DMS114 treated with DMSO at 0.1 percent for 48 hours (cell line): ENCODE measurements around the gene KCNA3.

Experiments
- DNase-seq: peaks from one replicate; lab custom pipeline; 2025; ENCODE audit not compliant: unreplicated experiment; lab: John Stamatoyannopoulos, UW

KCNA3 gene

DNA sequence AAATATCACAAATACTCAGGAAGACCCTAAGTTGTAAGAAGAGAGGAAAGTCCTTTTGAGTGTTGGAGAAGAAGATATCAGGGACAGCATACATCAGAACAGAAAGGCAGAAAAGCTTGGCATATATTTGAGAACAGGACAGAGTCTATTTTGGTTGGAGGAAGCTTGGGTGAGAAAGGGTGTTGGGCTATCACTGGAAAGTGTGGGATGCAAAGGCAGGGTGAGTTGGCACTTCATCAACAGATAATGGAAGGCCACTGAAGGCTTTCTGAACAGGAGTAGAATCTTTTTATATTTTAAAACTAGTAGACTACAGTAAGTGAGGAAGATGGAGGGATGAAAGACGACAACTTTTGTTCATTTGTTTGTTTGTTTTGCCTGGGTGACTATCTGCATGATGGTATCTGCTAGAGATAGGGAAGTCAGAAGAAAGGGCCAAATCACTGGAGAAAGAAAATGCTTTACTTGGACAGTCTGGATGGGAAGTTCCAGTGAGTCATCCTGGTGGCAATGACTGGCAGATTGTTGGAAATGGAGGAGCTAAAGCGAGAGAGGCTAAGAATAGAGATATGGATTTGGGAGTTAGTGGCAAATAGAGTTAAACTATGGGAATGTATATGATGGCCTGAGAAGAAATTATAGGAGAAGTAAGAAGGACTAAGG is 34.9 kb downstream of the KCNA3 start:
- no peak for DNase-seq

DNA sequence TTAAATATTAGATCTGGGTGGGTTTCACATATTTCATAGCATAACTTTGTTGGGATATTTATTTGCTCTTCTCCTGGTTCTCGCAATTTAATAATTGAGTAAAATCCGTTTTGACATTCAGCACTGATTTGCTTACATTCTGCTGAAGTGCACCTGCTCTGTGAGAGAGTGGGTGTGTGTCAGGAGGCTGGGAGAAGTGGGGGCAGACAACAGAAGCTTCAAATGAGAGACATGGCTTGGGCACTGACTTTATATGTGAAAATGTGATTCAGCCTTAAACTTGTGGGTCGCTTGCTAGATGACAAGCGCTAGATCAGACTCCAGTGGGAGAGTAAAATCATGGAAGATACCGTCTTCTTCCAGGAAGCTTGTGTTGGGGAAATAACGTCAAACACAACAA is 36.2 kb downstream of the KCNA3 start:
- no peak for DNase-seq

DNA sequence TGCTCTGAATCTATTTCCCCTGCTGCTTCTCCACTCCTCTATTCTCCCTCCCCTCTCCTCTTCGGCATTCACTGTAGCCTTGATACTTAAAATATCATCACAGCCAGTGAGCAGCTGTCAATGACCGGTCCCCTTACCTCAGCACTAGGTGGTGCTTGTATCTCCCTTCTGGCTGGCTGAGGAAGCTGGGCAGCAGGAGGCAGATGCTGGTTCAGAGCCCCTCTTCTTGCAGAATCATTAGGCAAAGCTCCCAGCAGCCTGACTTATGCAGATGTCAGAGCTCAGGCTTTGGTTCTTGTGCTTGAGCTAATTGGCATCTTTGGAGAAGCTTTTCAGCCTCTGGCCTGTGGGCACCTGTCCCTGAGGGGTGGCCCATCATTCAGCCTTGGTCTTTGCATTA is 36.7 kb downstream of the KCNA3 start:
- DNase-seq = no peak

DNA sequence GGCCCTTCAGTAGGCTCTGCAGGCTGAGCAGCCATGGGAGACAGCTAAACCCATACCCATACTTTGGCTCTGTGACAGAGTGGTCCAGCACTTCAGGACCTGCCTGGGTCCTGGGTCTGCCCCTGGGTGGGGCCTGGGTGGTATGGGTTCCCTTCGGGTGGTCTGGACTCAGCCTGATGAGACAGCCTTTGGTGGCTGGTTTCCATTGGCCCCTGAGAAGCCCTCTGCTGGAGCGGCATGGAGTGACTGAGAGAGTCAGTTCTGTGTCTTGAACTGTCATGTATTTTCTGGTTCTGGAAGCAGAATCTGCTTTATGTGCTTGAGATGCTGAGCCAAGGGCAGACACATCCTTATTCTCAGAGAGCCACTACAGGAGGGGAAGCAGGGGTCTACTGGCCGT is 37.3 kb downstream of the KCNA3 start:
- DNase-seq = no peak

DNA sequence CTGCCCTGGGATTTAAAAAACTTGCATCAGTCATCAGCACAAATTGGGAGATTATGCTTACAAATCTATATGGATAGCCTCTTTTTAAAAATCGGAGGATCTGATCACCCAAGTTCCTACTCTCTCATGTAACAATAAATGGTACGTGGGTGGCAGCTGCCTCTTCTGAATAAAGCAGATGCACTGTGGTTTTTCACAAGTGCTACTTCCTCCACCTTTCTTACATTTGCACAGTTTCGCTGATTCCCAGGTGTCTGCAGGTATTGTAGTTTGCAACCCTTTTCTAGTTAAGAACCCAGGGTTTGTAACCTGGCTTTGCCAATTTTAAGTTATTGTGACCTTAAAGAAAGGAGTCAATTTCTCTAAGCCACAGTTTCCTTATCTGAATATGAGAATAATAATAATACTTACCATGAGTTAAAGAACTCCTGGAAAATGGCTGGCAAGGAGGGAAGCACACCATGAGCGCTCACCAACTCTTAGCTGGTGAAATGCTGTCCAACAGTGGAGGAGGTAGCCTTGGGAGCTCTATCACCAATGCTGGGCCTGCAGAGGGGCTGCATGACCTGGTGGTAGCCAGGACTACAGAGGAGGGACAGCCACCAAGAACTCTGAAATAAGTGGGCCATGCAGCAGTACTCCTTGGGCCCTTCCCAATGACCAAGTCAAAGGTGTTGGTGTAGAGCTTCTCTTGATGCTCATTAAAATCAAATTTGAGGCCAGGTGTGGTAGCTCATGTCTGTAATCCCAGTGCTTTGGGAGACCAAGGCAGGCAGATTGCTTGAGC is 38.4 kb downstream of the KCNA3 start:
- no peak for DNase-seq

DNA sequence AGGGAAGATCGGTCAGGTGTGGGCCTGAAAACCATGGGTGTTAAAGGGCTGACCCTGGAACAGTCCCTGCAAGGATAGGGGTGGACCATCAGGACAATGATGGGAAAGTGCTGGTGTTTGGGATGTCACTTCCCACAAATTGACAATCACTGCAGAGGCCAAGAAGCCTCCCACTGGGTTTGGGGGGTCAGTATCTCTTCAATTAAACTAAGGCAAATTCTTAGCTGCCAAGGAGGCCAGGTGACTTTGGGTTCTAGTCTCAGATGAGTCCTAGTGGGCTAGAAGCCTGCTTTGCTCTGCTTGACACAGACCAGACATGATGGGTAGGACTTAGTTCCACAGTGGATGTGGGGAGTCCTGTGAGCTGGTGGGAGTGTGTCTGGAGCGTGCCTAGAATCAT is 39.3 kb downstream of the KCNA3 start:
- no peak for DNase-seq

DNA sequence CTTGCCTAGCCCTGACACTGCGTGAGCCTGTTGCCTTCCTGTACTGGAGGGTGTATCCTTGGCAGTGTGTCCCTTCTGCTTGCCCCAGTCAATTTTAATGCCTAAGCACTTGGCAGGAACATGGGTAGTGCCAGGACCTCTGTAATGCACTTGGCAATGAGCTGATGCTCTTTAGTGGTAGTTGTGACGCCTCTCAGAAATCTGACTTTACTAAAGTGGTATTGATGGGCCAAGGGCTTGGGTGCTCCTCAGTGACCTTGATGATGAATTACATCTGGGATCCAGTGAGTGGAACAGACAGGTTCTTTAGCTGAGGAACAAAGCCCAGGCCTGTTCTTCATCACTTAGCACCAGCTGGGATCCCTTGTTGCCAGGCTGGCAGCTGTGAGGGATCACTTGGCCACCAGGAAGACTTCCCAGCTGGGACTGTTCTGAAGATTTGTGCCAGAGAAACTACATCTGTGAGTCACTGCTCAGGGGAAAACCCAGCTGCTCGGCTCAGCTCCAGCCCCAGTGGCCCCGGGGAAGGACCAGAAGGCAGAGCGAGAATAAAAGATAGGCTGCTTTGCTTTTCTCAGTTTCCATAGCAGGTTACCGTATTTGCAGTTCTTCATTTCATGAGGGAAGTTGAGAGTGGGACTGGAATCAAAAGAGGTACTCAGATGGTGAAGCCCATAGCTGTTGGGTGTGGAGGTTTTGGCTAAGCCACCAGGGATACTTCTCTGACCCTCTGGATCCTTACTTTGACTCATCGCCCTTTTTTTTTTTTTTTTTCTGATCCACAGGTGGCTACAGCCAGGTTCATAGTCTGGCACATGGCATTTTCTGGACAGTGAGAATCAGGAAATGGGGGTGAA is 40.1 kb downstream of the KCNA3 start:
- DNase-seq = no peak

DNA sequence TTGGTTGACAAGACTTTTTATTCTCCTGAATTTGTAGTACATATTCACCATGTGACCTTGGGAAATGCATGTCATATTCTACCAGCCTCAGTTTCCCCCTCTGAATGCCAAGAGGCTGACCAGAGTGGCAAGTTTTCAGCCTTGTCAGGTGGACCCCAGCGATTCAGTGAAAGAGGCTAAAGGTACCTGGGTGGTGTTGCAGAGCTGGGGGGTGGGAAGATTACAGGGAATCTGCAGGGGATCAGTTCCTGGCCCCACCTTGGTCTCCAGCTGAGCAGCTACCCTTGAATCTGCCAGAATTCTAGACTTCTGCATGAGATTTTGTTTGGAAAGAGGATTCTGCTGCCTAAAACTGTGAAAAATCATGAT is 40.7 kb downstream of the KCNA3 start:
- DNase-seq = no peak

DNA sequence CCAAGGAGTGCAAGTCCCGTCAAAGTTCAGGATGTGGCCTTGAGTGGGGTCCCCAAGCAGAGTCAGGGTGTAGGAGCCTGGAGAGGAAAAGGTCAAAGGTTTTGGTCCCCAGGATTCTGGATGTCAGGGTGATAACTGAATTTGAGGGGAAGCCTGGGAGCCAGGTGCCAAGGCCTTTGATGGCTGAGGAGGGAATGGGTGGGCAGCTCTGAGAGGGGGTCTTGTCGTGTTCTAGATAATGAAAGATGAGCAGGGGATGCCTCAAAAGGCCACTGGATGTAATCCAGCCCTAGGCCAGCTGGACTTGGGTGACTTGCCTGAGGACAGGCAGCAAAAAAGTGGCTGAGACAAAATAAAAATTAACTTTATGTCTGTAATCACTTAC is 41.1 kb downstream of the KCNA3 start:
- no peak for DNase-seq

DNA sequence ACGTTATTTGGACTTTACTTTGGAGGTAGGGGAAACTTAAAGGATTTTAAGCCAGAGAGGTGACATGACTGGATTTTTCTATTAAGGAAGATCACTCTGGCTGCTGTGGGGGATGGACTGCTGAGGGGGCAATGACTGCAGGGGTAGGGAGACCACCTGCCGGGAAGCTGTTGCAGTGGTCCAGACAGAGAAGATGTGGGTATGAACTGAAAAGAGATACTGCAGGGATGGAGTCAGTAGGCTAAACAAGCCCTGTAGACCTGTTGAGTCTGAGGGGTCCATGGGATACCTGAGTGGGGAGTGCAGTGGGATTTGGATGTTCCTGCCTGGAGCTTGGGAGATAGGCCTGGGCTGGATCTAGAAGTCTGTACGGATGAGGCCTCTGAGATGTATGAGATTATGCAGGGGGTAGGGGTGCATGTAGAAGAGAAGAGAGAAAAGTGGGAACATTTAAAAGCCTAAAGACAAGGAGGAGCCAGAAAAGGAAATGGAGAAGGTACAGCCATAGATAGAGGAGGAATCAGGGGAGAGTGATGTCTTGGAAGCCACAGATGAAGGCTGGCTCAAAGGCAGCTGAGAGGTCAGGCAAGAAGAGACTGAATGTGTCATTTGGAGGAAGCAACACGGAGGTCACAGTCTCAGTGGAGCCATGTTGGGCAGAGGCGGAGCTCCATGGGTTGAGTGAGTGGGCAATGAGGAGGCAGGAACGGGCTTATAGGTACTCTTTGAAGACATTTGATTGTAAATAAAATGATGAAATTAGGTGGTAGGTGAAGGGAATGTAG is 42.7 kb downstream of the KCNA3 start:
- no peak for DNase-seq

DNA sequence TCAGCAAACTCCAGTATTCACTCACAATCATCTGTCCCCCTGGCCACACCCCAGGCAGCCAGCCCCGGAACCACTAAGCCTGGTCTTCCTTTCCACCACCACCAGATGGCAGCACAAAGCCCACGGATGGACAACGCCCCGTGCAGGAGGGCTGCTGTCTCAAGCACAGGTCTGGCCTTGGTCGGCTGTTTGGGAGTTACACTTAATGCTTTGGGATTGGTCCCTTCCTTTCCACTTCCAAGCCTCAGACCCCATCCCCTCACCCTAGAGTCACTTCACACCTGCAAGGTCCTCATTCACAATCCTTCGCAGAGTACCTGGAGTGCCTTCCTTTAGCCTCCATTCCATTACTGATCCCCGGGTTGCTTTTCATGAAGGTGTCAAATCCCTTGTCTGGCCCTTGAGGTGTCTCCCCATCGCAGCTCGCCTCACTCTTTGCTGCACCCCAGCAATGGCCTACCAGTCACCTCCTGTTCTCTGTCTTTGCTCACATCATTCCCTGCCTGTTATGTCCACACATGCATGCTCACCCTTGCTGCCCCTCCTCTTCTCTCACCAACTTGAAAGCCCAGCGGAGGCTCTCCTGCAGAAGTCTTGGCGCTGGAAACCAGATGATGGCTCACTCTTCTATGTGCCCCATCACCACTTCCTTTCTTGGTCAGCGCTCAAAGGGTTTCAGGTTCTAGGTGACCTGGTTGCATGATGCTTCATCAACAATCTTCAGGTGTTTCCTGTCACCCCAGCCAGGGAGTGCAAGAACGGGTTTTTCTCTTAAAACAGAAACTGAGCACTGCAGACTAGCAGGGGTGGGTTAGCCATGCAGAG is 43.7 kb downstream of the KCNA3 start:
- DNase-seq = peak; percentile 51

DNA sequence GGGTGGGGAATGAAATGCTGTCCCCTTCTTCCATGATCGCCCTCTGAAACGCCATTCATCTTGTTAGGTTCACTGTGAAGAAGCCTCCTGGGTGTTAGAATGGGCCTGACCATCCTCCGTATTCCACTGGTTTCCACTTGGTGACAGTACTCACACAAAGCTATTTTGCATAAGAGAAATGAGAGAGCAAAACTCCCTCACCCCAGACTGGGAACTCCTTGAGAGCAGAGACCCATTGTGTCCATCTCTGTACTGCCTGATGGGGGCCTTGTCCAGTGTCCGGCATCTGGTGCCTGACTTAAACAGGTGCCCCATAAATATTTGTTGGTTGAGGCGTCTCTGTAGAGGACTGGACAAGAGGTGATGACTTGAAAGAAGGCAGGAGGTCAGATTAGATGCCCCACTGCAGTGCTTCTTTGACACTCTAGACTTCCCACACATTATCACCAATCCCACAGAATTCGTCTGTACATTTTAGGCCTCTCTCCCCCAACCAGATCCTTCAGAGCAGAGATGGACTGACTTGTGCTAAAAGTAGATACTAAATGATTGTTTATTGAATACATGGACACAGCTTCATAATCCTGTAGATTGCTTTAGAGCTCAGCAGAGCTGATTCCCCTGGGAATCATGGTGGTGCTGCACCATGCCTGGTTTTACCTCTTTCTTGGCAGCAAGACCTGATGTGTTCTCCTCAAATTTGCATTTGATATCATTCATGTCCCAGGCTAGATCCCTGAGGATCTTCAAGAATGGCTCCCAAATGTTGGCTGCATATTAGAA is 46.2 kb downstream of the KCNA3 start:
- DNase-seq = no peak

DNA sequence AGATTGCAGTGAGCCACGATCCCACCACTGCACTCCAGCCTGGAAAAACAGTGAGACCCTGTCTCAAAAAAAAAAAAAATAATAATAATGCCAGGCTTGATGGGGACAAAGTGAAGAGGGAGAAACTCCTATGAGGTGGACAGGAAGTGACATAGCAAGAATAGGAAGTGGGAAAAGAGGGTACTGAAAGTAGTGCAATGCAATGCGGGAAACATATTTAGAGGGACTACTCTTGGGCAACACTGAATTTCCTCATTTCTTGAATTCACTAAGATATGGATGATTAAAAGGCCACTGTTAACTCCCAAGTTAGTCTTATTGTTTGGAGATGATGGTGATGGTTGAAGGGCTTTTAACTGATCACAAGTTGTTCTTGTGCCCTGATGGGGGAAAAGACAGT is 47.0 kb downstream of the KCNA3 start:
- DNase-seq = no peak

DNA sequence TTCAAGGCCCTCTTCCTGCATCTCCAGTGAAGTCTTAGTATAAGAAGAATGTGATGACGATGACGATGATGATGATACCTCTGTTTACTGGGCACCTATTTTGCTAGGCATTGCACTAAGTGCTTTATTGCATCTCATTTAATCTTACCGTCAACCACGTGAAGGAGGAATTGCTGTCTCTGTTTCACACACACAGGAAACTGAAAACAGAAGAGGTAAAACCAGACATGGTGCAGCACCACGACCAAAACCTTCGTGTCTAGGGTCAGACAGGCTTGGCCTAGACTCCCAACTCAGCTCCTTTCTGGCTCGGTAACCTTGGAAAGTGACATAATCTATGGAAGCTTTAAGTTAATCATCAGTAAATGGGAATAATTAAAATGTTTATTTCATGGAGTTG is 47.9 kb downstream of the KCNA3 start:
- no peak for DNase-seq
